Kidney tubule cell (primary cell): ENCODE results near the gene SMTNL2.
A peak's percentile ranks its signal among the peaks of the same experiment; 100 is the strongest.
"Not testable (repeated sequence)": the region's sequence is repeated elsewhere in the genome, so short reads cannot be mapped to it uniquely, and the experiment has no call there.

Source experiments
- DNase-seq: peaks from one replicate; pipeline ENCODE4 v3.0.0-alpha.2; 2018; ENCODE audit warnings: low spot score

SMTNL2 gene

DNA sequence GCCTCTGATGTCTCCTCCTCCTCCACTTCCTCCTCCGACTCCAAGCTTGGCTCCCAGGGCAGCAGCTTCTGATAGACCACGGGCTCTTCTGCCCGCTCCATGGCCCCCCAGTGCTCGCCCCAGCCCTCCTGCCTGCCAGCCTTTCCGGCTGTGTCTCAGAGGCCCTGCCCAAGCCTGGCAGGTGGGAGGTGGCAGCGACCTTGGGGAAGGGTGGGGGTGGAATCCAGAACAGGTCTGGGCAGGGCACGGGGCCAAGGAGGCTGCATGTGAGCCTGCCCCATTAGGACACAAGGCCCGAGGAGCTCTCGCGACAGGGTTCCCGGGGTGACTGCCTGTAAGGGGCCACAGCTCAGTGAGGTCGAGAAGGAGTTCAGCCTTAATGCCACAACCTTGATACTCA, 23.9 kb upstream of the SMTNL2 start, which contains the start of gene GGT6:
TSS of gene GGT6 (minus strand) at position 157 of the 400 bp plus-strand sequence. CDS start at position 101, 56 bp downstream.
- DNase-seq = no peak

- no peak for DNase-seq
These were observed 23.5 kb upstream of the SMTNL2 start for GRCh38 chr17:4560837-4561256.

GRCh38 chr17:4562015-4562969, 22.0 kb upstream of the SMTNL2 start:
- DNase-seq = no peak

- DNase-seq = peak; percentile 77
These were observed 18.9 kb upstream of the SMTNL2 start for GRCh38 chr17:4565209-4566141.

DNA sequence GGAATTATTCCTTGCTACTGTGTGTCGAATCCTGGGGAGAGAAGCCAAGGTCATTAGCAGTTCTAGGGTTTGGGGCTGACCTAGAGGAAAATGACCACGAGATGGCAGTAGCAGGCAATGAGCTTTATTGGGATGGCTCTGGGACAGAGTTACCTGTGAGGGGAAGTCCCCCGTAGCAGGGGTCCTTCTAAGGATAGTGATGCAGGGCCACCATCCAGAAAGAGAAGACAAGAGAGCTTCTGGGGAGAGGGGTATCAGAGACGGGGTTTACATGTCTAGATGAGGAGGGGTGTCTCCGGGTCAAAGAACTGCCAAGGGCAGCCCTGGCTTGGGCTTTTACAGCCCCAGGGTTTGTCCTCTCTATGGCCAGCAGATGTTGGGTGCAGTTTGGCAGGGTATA, 17.5 kb upstream of the SMTNL2 start:
- DNase-seq = peak; percentile 65

GRCh38 chr17:4569591-4569990, 14.7 kb upstream of the SMTNL2 start:
- no peak for DNase-seq

GRCh38 chr17:4572131-4572530, 12.2 kb upstream of the SMTNL2 start:
- no peak for DNase-seq

DNA sequence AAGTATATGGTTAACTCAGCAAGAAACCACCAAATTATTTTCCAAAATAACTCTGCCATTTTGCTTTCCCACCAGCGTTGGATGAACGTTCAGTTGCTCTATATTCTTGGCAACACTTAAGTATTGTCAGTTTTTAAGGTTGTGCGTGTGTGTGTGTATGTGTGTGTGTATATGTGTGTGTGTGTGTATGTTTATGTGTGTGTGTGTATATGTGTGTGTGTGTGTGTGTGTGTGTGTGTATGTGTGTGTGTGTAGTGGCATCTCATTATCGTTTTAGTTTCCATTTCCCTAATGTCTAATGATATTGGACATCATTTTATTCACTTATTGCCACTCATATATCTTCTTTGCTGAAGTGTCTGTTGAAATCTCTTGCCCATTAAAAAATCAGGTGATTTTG, 11.2 kb upstream of the SMTNL2 start:
- no peak for DNase-seq

GRCh38 chr17:4573669-4574068, 10.7 kb upstream of the SMTNL2 start:
- peak; percentile 85 for DNase-seq

- DNase-seq = no peak
These were observed 9.8 kb upstream of the SMTNL2 start for GRCh38 chr17:4574448-4575045.

GRCh38 chr17:4576161-4576558, 8.2 kb upstream of the SMTNL2 start:
- DNase-seq = no peak

- no peak for DNase-seq
These were observed 7.5 kb upstream of the SMTNL2 start for GRCh38 chr17:4576729-4577322.

DNA sequence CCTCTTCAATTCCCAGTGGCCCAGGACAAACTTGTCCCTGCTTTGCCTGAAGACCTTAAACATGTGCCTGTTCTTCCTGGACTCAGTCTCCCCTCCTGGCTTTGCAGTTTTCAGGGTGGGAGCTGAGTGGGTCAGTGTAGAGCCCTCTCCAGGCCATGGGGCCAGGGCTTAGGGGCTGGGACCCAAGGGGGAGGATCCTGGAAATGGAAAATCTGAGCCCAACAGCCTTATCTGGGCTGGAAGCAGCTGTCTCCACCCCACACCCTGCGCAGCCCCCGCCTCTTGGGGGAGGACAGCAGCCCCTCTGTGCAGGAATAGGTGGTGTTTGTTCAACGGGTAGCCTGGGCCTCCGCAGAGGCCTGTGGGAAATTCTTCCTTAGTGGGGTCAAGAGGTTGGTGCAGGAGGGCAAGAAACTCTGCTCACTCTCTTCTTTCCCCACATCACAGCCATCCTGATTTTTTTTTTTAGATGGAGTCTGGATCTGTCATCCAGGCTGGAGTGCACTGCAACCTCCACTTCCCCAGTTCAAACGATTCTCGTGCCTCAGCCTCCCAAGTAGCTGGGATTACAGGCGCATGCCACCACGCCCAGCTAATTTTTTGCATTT, 6.8 kb upstream of the SMTNL2 start:
- DNase-seq = no peak

DNA sequence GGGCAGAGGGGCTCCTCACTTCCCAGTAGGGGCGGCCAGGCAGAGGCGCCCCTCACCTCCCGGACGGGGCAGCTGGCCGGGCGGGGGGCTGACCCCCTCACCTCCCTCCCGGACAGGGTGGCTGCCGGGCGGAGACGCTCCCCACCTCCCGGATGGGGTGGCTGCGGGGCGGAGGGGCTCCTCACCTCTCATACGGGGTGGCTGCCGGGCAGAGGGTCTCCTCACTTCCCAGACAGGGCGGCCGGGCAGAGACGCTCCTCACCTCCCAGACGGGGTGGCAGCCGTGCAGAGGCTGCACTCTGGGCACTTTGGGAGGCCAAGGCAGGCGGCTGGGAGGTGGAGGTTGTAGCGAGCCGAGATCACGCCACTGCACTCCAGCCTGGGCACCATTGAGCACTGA, 6.0 kb upstream of the SMTNL2 start:
- not testable (repeated sequence) for DNase-seq

- DNase-seq = no peak
These were observed 4.7 kb upstream of the SMTNL2 start for GRCh38 chr17:4579678-4580077.

- peak; percentile 54 for DNase-seq
These were observed 4.0 kb upstream of the SMTNL2 start for GRCh38 chr17:4580291-4580690.

DNA sequence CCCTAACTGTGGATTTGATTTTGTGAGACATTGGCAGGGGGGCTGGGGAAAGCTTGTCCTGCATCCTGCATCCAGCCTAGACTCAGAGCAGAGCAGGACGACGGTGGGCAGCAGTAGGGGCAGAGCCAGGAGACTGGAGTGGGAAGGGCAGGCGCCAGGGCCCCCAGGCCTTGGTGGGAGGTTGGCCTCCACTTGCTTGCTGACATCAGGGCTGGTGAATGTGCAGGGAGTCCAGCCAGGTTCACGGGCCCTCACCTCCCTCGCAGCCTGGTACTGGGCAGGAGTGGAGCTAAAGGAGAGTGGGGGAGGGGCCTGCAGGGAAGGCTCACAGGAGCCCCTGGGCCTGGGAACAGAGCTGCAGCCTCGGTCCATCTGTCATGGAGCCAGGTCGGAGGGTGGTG, 2.2 kb upstream of the SMTNL2 start:
- DNase-seq = no peak

- DNase-seq = no peak
These were observed 1.6 kb upstream of the SMTNL2 start for GRCh38 chr17:4582691-4583090.

DNA sequence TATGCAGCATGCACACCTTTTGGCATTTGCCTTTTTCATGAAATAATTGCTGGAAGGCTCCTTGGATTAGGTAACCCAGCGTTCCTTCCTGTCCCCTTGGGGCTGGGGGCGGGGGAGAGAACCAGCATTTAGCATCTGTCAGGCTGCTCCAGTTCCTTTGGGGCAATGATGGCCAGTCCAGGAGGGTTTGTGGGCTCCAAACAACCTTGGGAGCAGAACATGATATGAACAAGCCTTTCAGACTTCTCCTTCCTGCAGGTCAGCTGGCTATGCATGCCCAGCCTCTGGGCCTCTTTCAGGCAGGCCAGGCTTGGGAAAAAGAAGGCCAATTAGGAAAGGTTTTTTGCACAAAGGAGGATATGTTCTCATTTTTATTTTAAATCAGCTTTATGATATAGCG, 1.1 kb upstream of the SMTNL2 start:
- no peak for DNase-seq

DNA sequence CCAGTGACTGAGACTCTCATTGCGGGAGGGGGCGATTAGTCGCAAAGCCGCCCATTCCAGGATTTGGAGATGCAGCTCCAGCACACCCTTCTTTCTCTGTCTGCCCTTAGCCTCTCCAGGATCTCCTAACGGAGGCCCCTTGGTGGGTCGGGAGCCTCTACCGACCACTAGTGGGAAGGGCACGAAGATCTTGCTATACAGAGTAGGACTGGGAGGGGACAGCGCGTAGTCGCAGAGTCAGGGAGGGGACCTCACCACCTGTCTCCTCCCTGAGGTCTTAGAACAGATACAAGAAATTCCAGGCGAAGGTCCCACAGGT, 588 bp upstream of the SMTNL2 start:
- DNase-seq = peak; percentile 10

GRCh38 chr17:4584917-4585637, 748 bp downstream of the SMTNL2 start:
- DNase-seq = peak; percentile 79
